NOMO-1 treated with dmso at 0.1 percent for 144 hours (cell line): ENCODE measurements around the gene TAC3.

ENCODE experiments used
- DNase-seq: peaks from one replicate; lab custom pipeline; 2025; ENCODE audit not compliant: unreplicated experiment; lab: John Stamatoyannopoulos, UW

TAC3 gene

GRCh38 chr12:57006809-57007475 lies 9.4 kb downstream of the TAC3 start:
- DNase-seq = no peak

GRCh38 chr12:57005980-57006808 lies 10.1 kb downstream of the TAC3 start, which contains the start of gene ZBTB39:
TSS of gene ZBTB39 (minus strand) at chr12:57006546. CDS start at chr12:57004917, 1,629 bp downstream.
- DNase-seq = peak; percentile 49

GRCh38 chr12:57004651-57005050 lies 11.7 kb downstream of the TAC3 start:
- DNase-seq = no peak

GRCh38 chr12:57003395-57003794 lies 12.9 kb downstream of the TAC3 start:
- no peak for DNase-seq

- peak; percentile 54 for DNase-seq
These were observed 14.9 kb downstream of the TAC3 start for GRCh38 chr12:57001448-57001906.

GRCh38 chr12:57000393-57000792 lies 15.9 kb downstream of the TAC3 start:
- no peak for DNase-seq

GRCh38 chr12:56999456-56999855 lies 16.9 kb downstream of the TAC3 start:
- DNase-seq = no peak

GRCh38 chr12:56998981-56999380 lies 17.3 kb downstream of the TAC3 start:
- DNase-seq = no peak

- no peak for DNase-seq
These were observed 18.0 kb downstream of the TAC3 start for GRCh38 chr12:56998316-56998715.

- DNase-seq = no peak
These were observed 19.4 kb downstream of the TAC3 start for GRCh38 chr12:56996793-56997545.

- DNase-seq = no peak
These were observed 20.3 kb downstream of the TAC3 start for GRCh38 chr12:56995930-56996496.

- DNase-seq = no peak
These were observed 21.0 kb downstream of the TAC3 start for GRCh38 chr12:56995201-56995929.

GRCh38 chr12:56994231-56994746 lies 22.0 kb downstream of the TAC3 start:
- DNase-seq = no peak

GRCh38 chr12:56993346-56993745 lies 23.0 kb downstream of the TAC3 start:
- no peak for DNase-seq

GRCh38 chr12:56991319-56992246 lies 24.7 kb downstream of the TAC3 start:
- no peak for DNase-seq

GRCh38 chr12:56990648-56991318 lies 25.5 kb downstream of the TAC3 start:
- no peak for DNase-seq

GRCh38 chr12:56989861-56990610 lies 26.3 kb downstream of the TAC3 start:
- DNase-seq = no peak

GRCh38 chr12:56988207-56988739 lies 28.1 kb downstream of the TAC3 start:
- peak; percentile 20 for DNase-seq
